Suppressor macrophage treated with lipopolysaccharide for 1 hour (primary cell): Measurements from ENCODE around the gene ITPR3.

Experiments
- DNase-seq, 3 donors: peaks; one replicate each; pipeline ENCODE4 v3.0.0-alpha.2; 2020 to 2022

The ITPR3 gene

GRCh38 chr6:33704215-33705066 is 83.3 kb downstream of the ITPR3 start:
- DNase-seq = no peak

- DNase-seq = no peak
Observed at GRCh38 chr6:33705268-33705885, 84.3 kb downstream of the ITPR3 start.

GRCh38 chr6:33705955-33706725 is 85.0 kb downstream of the ITPR3 start:
- no peak for DNase-seq

- no peak for DNase-seq
Observed at GRCh38 chr6:33707771-33708170, 86.6 kb downstream of the ITPR3 start.

GRCh38 chr6:33708516-33709204 is 87.5 kb downstream of the ITPR3 start:
- DNase-seq = no peak

- DNase-seq = no peak
Observed at GRCh38 chr6:33709605-33710295, 88.6 kb downstream of the ITPR3 start.

GRCh38 chr6:33710296-33711121 is 89.4 kb downstream of the ITPR3 start:
- no peak for DNase-seq

GRCh38 chr6:33711140-33712129 is 90.3 kb downstream of the ITPR3 start, which contains the start of gene UQCC2:
UQCC2 (minus strand) TSS chr6:33711700; CDS start chr6:33711686, 14 bp downstream.
- peak; percentile 98 to 100 (median 99) for DNase-seq

GRCh38 chr6:33712914-33713313 is 91.8 kb downstream of the ITPR3 start:
- no peak for DNase-seq

GRCh38 chr6:33713786-33714185 is 92.7 kb downstream of the ITPR3 start:
- no peak for DNase-seq

GRCh38 chr6:33714385-33715040 is 93.4 kb downstream of the ITPR3 start:
- DNase-seq = no peak

- no peak for DNase-seq
Observed at GRCh38 chr6:33716379-33716778, 95.3 kb downstream of the ITPR3 start.

GRCh38 chr6:33716890-33717632 is 95.9 kb downstream of the ITPR3 start:
- DNase-seq = no peak

- DNase-seq = no peak
Observed at GRCh38 chr6:33717934-33718455, 96.9 kb downstream of the ITPR3 start.

- DNase-seq = no peak
Observed at GRCh38 chr6:33718713-33719112, 97.6 kb downstream of the ITPR3 start.

GRCh38 chr6:33719326-33719987 is 98.3 kb downstream of the ITPR3 start:
- DNase-seq = no peak

GRCh38 chr6:33720998-33721397 is 99.9 kb downstream of the ITPR3 start:
- DNase-seq = peak; percentile 37 to 49 (median 37)

- DNase-seq = no peak
Observed at GRCh38 chr6:33721508-33721907, 100.4 kb downstream of the ITPR3 start.
